A549 (cell line): ENCODE results near the gene STARD13. TPM values are rescaled to one million over a fixed set of nuclear protein-coding genes. Genes with fewer than 3 reads are reported as not detected.

ENCODE experiments used
- ATAC-seq, 2 experiments: fragments of 200-7000 bp in 1 of 2; fragments of >200 bp in 1 of 2; cut with Nextera tagmentation in 1 of 2; cut with Tn5 transposase in 1 of 2; 3 replicates each; pipeline versions ENCODE4 v1.8.0 to v1.9.1; 2018 to 2020; ENCODE audit warnings: mild to moderate bottlenecking in 1 of 2, moderate library complexity in 1 of 2
- CTCF ChIA-PET: fragments of 300-600 bp; sonication (Branson Sonifier 250); formaldehyde crosslinking; extraction: SDS; loops from one replicate; lab custom pipeline; 2021; ENCODE audit warnings: antibody characterized with exemption, inconsistent platforms; lab: Yijun Ruan, JAX
- POLR2A ChIA-PET: fragments of 350-600 bp; formaldehyde crosslinking; extraction: SDS; loops from one replicate; lab custom pipeline; 2021; ENCODE audit warnings: antibody characterized with exemption, inconsistent platforms; lab: Yijun Ruan, JAX
- DNase-seq, 2 experiments: peaks; one replicate each; pipeline versions ENCODE4 v3.0.0 to v3.0.0-alpha.2; 2011 to 2016; ENCODE audit warnings: low read depth in 1 of 2, low spot score in 1 of 2
- FAIRE-seq: peaks from 2 replicates; lab custom pipeline; 2011; peaks lifted over from hg19 to GRCh38; lab: Jason Lieb, UNC
- H3K27ac ChIP-seq, 2 experiments: fragments of >200 bp; sonication (Bioruptor Twin); formaldehyde crosslinking; 3 replicates each; pipeline ENCODE4 v1.5.1; 2016 to 2017
- H3K4me1 ChIP-seq: fragments of >200 bp; sonication (Bioruptor Twin); formaldehyde crosslinking; 3 replicates; pipeline ENCODE4 v1.6.1; 2016
- H3K4me2 ChIP-seq: fragments of >200 bp; sonication (Bioruptor Twin); formaldehyde crosslinking; 3 replicates; pipeline ENCODE4 v1.6.1; 2016
- H3K4me3 ChIP-seq: fragments of >200 bp; sonication (Bioruptor Twin); formaldehyde crosslinking; 3 replicates; pipeline ENCODE4 v1.5.1; 2016
- H3K9me3 ChIP-seq: fragments of >200 bp; sonication (Bioruptor Twin); formaldehyde crosslinking; 3 replicates; pipeline ENCODE4 v1.6.1; 2016
- BHLHE40 ChIP-seq: IDR thresholded peaks from 2 replicates; pipeline ENCODE4 v1.6.1; 2012; ENCODE audit warnings: low read depth, low read length, inconsistent platforms
- CEBPB ChIP-seq, 2 experiments: fragments of >200 bp in 1 of 2; sonication (Bioruptor Twin) in 1 of 2; formaldehyde crosslinking in 1 of 2; IDR thresholded peaks; 2 replicates each; pipeline ENCODE4 v1.6.1; 2012 to 2016
- CTCF ChIP-seq: fragments of >200 bp; sonication (Bioruptor Twin); formaldehyde crosslinking; IDR thresholded peaks from 3 replicates; pipeline ENCODE4 v1.5.1; 2016
- EHMT2 ChIP-seq: fragments of 200-600 bp; sonication (generic); IDR thresholded peaks from 2 replicates; pipeline ENCODE4 v1.6.1; 2016; ENCODE audit warnings: antibody characterized with exemption, low read depth, mild to moderate bottlenecking, moderate library complexity
- FOSL2 ChIP-seq, 2 experiments: fragments of 450-650 bp in 1 of 2; fragments of >200 bp in 1 of 2; sonication (Bioruptor Twin) in 1 of 2; formaldehyde crosslinking; IDR thresholded peaks; 2 replicates each; pipeline versions ENCODE4 v1.5.0 to v1.6.1; 2016 to 2020; ENCODE audit warnings: mild to moderate bottlenecking in 1 of 2, moderate library complexity in 1 of 2
- GATA3 ChIP-seq: IDR thresholded peaks from 2 replicates; pipeline ENCODE4 v1.6.1; 2012; ENCODE audit warnings: borderline replicate concordance
- HDAC2 ChIP-seq: fragments of 200-600 bp; sonication (generic); IDR thresholded peaks from 2 replicates; pipeline ENCODE4 v1.6.1; 2016
- HES2 ChIP-seq: fragments of >200 bp; sonication (Bioruptor Twin); formaldehyde crosslinking; IDR thresholded peaks from 2 replicates; pipeline ENCODE4 v1.6.1; 2016
- JUN ChIP-seq, 2 experiments: fragments of >200 bp; sonication (Bioruptor Twin); formaldehyde crosslinking; IDR thresholded peaks; 2 replicates in 1 of 2; 3 replicates in 1 of 2; pipeline ENCODE4 v1.6.1; 2016 to 2017
- JUNB ChIP-seq: fragments of >200 bp; sonication (Bioruptor Twin); formaldehyde crosslinking; IDR thresholded peaks from 2 replicates; pipeline ENCODE4 v1.6.1; 2016
- MAX ChIP-seq: IDR thresholded peaks from 2 replicates; pipeline ENCODE4 v1.6.1; 2012
- MYC ChIP-seq: IDR thresholded peaks from 2 replicates; pipeline ENCODE4 v1.6.1; 2012; ENCODE audit warnings: mild to moderate bottlenecking, inconsistent platforms, low read length, improper control_type of control experiment, borderline replicate concordance
- POLR2A ChIP-seq: IDR thresholded peaks from 2 replicates; pipeline ENCODE4 v1.6.1; 2012; ENCODE audit warnings: mild to moderate bottlenecking, low read length
- RAD21 ChIP-seq, 2 experiments: fragments of >200 bp in 1 of 2; sonication (Bioruptor Twin) in 1 of 2; formaldehyde crosslinking in 1 of 2; IDR thresholded peaks in 1 of 2; conservative IDR thresholded peaks in 1 of 2; 2 replicates in 1 of 2; 3 replicates in 1 of 2; pipeline ENCODE4 v1.6.1; 2012 to 2018; ENCODE audit warnings: inconsistent platforms in 1 of 2
- TFCP2L1 ChIP-seq: fragments of 250-450 bp; sonication (Bioruptor Pico); IDR thresholded peaks from 2 replicates; pipeline ENCODE4 v1.5.0; 2021; ENCODE audit warnings: mild to moderate bottlenecking
- TP53 ChIP-seq: fragments of 250-450 bp; sonication (Bioruptor Pico); IDR thresholded peaks from 2 replicates; pipeline ENCODE4 v1.5.0; 2021; ENCODE audit warnings: mild to moderate bottlenecking, moderate library complexity
- ZC3H11A ChIP-seq: fragments of 450-650 bp; IDR thresholded peaks from 2 replicates; pipeline ENCODE4 v1.6.1; 2014; ENCODE audit warnings: antibody characterized with exemption, mild to moderate bottlenecking
- WGBS: methylation state at CpG from one replicate; pipeline ENCODE4 v1.1.6; 2017; ENCODE audit errors: missing lambda C conversion rate; 5-methylcytosine and 5-hydroxymethylcytosine counted together
- polyA plus RNA-seq, 4 experiments: library from polyadenylated mRNA; depleted of rRNA in 3 of 4; stranded (reverse); fragments of >200 nt; fragmentation: RNase III in 1 of 4; extraction: RNeasy Plus Mini Kit Qiagen cat#74134 plus additional on column Dnase treatment in 1 of 4; gene quantifications; 2 replicates in 3 of 4; 3 replicates in 1 of 4; pipeline ENCODE4 v1.2.3, GENCODE V29; 2011 to 2017

The STARD13 gene
- polyA plus RNA-seq, 2 of the 4 experiments (the other 2 are of a cell fraction) = 2.4 to 2.8 TPM

- no peak for TF ChIP-seq CEBPB (IDR thresholded peaks at IDR 0.05)
- TF ChIP-seq HDAC2 = no peak
- TF ChIP-seq RAD21 (conservative IDR thresholded peaks at IDR 0.05 in 1 of 2, IDR thresholded peaks at IDR 0.05 in 1 of 2) = no peak
Observed at GRCh38 chr13:33326246-33326645, 40.7 kb upstream of the STARD13 start (continued).

GRCh38 chr13:33323801-33324510, 38.4 kb upstream of the STARD13 start:
- Histone ChIP-seq H3K9me3 (no peaks in the 10 kb centered on the region), H3K4me2 (no peak overlapping the region), H3K4me1 (no peaks in the 10 kb centered on the region), H3K27ac (no peak overlapping the region), H3K4me3 (no peak overlapping the region)
- ATAC-seq (no peak), FAIRE-seq (no peak), DNase-seq (no peak)
- 75% methylated on average over 7 of the region's 7 CpGs for WGBS
- ChIA-PET POLR2A (no interaction called here), CTCF (no interaction called here)
- TF ChIP-seq GATA3 (no peak), MAX (no peak), JUNB (no peak), TP53 (CRISPR knock-in tag) (no peak), FOSL2 (IDR thresholded peaks at IDR 0.05) (no peak), FOSL2 (CRISPR knock-in tag; IDR thresholded peaks at IDR 0.05) (no peak), CTCF (no peak), TFCP2L1 (no peak), MYC (no peak), EHMT2 (no peak)

GRCh38 chr13:33322965-33323668, 37.6 kb upstream of the STARD13 start:
- H3K4me2 ChIP-seq = no peak overlapping the region
- 68% methylated on average over 7 of the region's 7 CpGs for WGBS
- TF ChIP-seq HES2 (no peak), JUN (IDR thresholded peaks at IDR 0.05) (no peak), CEBPB (IDR thresholded peaks at IDR 0.05) (no peak)
- no peaks in the 10 kb centered on the region for H3K4me1 ChIP-seq
- FAIRE-seq (no peak), ATAC-seq (no peak), DNase-seq (no peak)
- no peak overlapping the region for H3K27ac ChIP-seq
- POLR2A ChIA-PET = no interaction called here
- CTCF ChIA-PET = interaction anchor here (0.8 kb wide), 1 partner anchor 95 kb away, joined by 3 read pairs; no protein-coding TSS in a partner anchor
- no peak overlapping the region for H3K4me3 ChIP-seq
- H3K9me3 ChIP-seq = no peaks in the 10 kb centered on the region

- WGBS = 94% methylated on average over 5 of the region's 5 CpGs
- POLR2A ChIA-PET = no interaction called here
- H3K4me1 ChIP-seq = no peaks in the 10 kb centered on the region
- TF ChIP-seq BHLHE40 (no peak), TFCP2L1 (no peak), EHMT2 (no peak), TP53 (CRISPR knock-in tag) (no peak), ZC3H11A (no peak), HES2 (no peak), POLR2A (no peak)
- CTCF ChIA-PET = interaction anchor here (1.0 kb wide), 1 partner anchor 8 kb away, joined by 3 read pairs; no protein-coding TSS in a partner anchor
- no peak overlapping the region for H3K4me3 ChIP-seq
- no peak overlapping the region for H3K4me2 ChIP-seq
- no peak overlapping the region for H3K27ac ChIP-seq
- DNase-seq = no peak
- no peaks in the 10 kb centered on the region for H3K9me3 ChIP-seq
- no peak for FAIRE-seq
- no peak for ATAC-seq
Observed at GRCh38 chr13:33322543-33322809, 36.9 kb upstream of the STARD13 start.
